DND-41 (cell line): ENCODE measurements around the gene FAM83B.

ENCODE experiments used
- ATAC-seq: fragments of 200-7000 bp; cut with Tn5 transposase; 3 replicates; pipeline ENCODE4 v1.9.1; 2021; ENCODE audit warnings: low read depth; ENCODE audit not compliant: insufficient read depth
- DNase-seq: peaks from one replicate; pipeline ENCODE4 v3.0.0-alpha.2; 2020
- H2AFZ ChIP-seq: 2 replicates; pipeline ENCODE4 v1.6.0; 2012; ENCODE audit warnings: low read depth, low read length
- H3K27ac ChIP-seq: 2 replicates; pipeline ENCODE4 v1.5.1; 2012; ENCODE audit warnings: low read length, inconsistent platforms
- H3K27me3 ChIP-seq: fragments of 200-600 bp; sonication (generic); 2 replicates; pipeline ENCODE4 v1.6.0; 2012; ENCODE audit warnings: low read length, mild to moderate bottlenecking, inconsistent platforms; ENCODE audit not compliant: insufficient read depth, poor library complexity
- H3K36me3 ChIP-seq: 2 replicates; pipeline ENCODE4 v1.5.1; 2012; ENCODE audit warnings: low read length, inconsistent platforms; ENCODE audit not compliant: insufficient read depth
- H3K4me1 ChIP-seq: 2 replicates; pipeline ENCODE4 v1.5.1; 2012; ENCODE audit warnings: mild to moderate bottlenecking, low read length; ENCODE audit not compliant: insufficient read depth
- H3K4me2 ChIP-seq: 2 replicates; pipeline ENCODE4 v1.6.0; 2012; ENCODE audit warnings: mild to moderate bottlenecking, moderate library complexity, low read length, inconsistent platforms; ENCODE audit not compliant: insufficient read depth
- H3K4me3 ChIP-seq, 2 experiments: fragments of 200-600 bp in 1 of 2; shearing (Covaris generic) in 1 of 2; 2 replicates each; pipeline ENCODE4 v1.5.1; 2012 to 2016; ENCODE audit warnings: inconsistent platforms in 2 of 2, low read length in 2 of 2, mild to moderate bottlenecking in 2 of 2, low read depth in 1 of 2, moderate library complexity in 1 of 2
- H3K79me2 ChIP-seq: 2 replicates; pipeline ENCODE4 v1.6.0; 2012; ENCODE audit warnings: low read length, inconsistent platforms; ENCODE audit not compliant: insufficient read depth
- H3K9ac ChIP-seq: 2 replicates; pipeline ENCODE4 v1.6.0; 2012; ENCODE audit warnings: low read depth, mild to moderate bottlenecking, inconsistent platforms, low read length, moderate library complexity
- H3K9me3 ChIP-seq: 2 replicates; pipeline ENCODE4 v1.5.1; 2012; ENCODE audit warnings: low read length, moderate library complexity, mild to moderate bottlenecking, inconsistent platforms; ENCODE audit not compliant: insufficient read depth, severe bottlenecking
- H4K20me1 ChIP-seq: 2 replicates; pipeline ENCODE4 v1.6.0; 2012; ENCODE audit warnings: low read length; ENCODE audit not compliant: insufficient read depth
- EZH2 ChIP-seq: IDR thresholded peaks from 3 replicates; pipeline ENCODE4 v1.6.1; 2012; ENCODE audit warnings: borderline replicate concordance, low read depth, mild to moderate bottlenecking, moderate library complexity, low read length, inconsistent platforms; ENCODE audit not compliant: severe bottlenecking
- TF ChIP-seq, protein P1 (sequence below): IDR thresholded peaks from 2 replicates; pipeline ENCODE4 v1.5.1; 2012; ENCODE audit warnings: borderline replicate concordance, low read length, moderate library complexity, mild to moderate bottlenecking; ENCODE audit not compliant: poor library complexity, severe bottlenecking; ENCODE audit errors: extremely low read depth

The FAM83B gene

DNA sequence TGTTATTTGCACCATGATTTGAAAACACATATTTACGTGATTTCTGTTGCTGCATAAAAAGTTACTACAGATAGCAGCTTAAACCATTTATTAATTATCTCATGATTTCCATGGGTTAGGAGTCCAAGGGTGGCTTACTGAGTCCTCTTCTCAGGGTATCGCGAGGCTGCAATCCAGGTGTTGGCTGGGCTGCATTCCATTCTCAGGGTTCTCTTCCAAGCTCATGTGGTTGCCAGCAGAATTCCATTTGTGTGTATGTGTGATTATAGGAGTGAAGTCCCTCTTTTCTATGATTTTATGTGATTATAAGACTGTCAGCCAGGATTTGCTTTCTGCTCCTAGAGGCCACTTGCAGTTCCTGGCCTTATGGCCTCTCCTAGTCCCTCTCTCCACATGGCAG, 135.1 kb downstream of the FAM83B start:
- Histone ChIP-seq H4K20me1 (no peaks in the 10 kb centered on the region), H3K27me3 (no peaks in the 10 kb centered on the region), H3K4me2 (no peak overlapping the region), H3K27ac (no peak overlapping the region), H3K36me3 (no peaks in the 10 kb centered on the region), H3K4me3 (no peak overlapping the region), H3K79me2 (no peaks in the 10 kb centered on the region), H3K9me3 (no peaks in the 10 kb centered on the region), H2AFZ (no peak overlapping the region), H3K4me1 (no peaks in the 10 kb centered on the region), H3K9ac (no peak overlapping the region)
- no peak for ATAC-seq
- DNase-seq = no peak
- no peak for TF ChIP-seq EZH2
- TF ChIP-seq, protein P1, sequence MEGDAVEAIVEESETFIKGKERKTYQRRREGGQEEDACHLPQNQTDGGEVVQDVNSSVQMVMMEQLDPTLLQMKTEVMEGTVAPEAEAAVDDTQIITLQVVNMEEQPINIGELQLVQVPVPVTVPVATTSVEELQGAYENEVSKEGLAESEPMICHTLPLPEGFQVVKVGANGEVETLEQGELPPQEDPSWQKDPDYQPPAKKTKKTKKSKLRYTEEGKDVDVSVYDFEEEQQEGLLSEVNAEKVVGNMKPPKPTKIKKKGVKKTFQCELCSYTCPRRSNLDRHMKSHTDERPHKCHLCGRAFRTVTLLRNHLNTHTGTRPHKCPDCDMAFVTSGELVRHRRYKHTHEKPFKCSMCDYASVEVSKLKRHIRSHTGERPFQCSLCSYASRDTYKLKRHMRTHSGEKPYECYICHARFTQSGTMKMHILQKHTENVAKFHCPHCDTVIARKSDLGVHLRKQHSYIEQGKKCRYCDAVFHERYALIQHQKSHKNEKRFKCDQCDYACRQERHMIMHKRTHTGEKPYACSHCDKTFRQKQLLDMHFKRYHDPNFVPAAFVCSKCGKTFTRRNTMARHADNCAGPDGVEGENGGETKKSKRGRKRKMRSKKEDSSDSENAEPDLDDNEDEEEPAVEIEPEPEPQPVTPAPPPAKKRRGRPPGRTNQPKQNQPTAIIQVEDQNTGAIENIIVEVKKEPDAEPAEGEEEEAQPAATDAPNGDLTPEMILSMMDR = no peak

DNA sequence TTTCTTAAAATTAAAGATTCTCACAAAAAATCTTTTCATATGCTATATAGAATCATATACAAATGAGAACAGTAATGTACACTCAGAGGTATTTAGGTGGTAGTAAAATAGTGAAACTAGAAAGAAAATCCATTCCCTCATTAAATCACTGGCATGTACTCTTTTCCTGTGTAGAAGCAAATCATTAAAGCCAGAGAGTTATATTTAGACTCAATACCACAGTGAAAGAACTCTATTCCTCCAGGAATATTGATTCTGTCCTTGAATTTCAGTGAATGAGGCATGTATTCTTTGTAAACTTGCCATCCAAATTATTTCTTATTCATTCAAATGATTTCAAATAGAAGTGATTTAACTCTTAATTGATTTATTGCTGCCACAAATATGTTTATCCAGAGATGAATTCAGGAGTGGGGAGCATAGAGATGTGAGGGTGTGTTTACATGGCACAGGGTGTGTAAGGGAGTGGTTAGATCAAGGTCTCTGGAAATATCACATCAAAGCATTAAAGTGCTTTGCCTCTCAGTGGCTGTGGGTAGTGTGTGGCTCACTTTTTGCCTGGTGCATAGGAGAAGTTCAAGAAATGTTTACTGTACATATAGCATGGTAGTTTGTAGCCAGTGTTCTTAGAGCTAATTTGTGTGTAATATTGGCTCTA, 141.2 kb downstream of the FAM83B start:
- Histone ChIP-seq H3K36me3 (no peaks in the 10 kb centered on the region), H3K4me2 (no peak overlapping the region), H3K27ac (no peak overlapping the region), H3K27me3 (no peaks in the 10 kb centered on the region), H3K9ac (no peak overlapping the region), H3K9me3 (no peaks in the 10 kb centered on the region), H3K4me1 (no peaks in the 10 kb centered on the region), H3K79me2 (no peaks in the 10 kb centered on the region), H2AFZ (no peak overlapping the region), H3K4me3 (no peak overlapping the region), H4K20me1 (no peaks in the 10 kb centered on the region)
- ATAC-seq = peak; percentile 39; the same call in 2 of the 3 replicates
- DNase-seq = no peak
- TF ChIP-seq EZH2 = no peak
- TF ChIP-seq, protein P1 = no peak

DNA sequence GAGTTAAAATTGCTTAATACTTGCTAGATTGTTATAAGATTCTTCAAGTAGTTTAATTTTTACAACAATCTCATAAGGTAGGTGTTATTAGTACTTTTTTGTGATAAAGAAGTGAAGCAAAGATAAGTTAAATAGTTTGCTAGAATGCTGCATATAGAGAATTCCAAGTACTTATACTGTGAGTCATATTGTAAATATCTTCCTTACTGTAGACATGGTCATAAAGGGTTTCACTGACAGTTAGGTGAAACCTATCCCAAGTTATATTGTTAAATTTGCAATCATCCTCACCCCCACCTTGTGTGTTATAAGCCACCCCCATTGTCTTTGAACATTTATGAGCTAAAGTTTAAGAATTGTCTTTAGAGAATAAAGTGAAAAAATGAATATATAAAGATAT, 142.0 kb downstream of the FAM83B start:
- no peaks in the 10 kb centered on the region for H3K4me1 ChIP-seq
- no peak overlapping the region for H3K4me2 ChIP-seq
- H3K27ac ChIP-seq = no peak overlapping the region
- H3K36me3 ChIP-seq = no peaks in the 10 kb centered on the region
- H3K79me2 ChIP-seq = no peaks in the 10 kb centered on the region
- H3K4me3 ChIP-seq = no peak overlapping the region
- no peak overlapping the region for H2AFZ ChIP-seq
- H3K9me3 ChIP-seq = no peaks in the 10 kb centered on the region
- DNase-seq = no peak
- no peaks in the 10 kb centered on the region for H4K20me1 ChIP-seq
- no peak for ATAC-seq
- H3K27me3 ChIP-seq = no peaks in the 10 kb centered on the region
- no peak overlapping the region for H3K9ac ChIP-seq
- TF ChIP-seq, protein P1 = no peak
- TF ChIP-seq EZH2 = no peak
